HG02840 (cell line): ENCODE data around the gene SMIM36.
"Not testable (repeated sequence)": the region's sequence is repeated elsewhere in the genome, so short reads cannot be mapped to it uniquely, and the experiment has no call there.

Source experiments
- ATAC-seq: cut with Tn5 transposase; IDR thresholded peaks from one replicate; pipeline ENCODE4 v1.9.1; 2021; ENCODE audit warnings: mild to moderate bottlenecking, moderate library complexity, moderate number of reproducible peaks; ENCODE audit not compliant: unreplicated experiment, low FRiP score

The SMIM36 gene

DNA sequence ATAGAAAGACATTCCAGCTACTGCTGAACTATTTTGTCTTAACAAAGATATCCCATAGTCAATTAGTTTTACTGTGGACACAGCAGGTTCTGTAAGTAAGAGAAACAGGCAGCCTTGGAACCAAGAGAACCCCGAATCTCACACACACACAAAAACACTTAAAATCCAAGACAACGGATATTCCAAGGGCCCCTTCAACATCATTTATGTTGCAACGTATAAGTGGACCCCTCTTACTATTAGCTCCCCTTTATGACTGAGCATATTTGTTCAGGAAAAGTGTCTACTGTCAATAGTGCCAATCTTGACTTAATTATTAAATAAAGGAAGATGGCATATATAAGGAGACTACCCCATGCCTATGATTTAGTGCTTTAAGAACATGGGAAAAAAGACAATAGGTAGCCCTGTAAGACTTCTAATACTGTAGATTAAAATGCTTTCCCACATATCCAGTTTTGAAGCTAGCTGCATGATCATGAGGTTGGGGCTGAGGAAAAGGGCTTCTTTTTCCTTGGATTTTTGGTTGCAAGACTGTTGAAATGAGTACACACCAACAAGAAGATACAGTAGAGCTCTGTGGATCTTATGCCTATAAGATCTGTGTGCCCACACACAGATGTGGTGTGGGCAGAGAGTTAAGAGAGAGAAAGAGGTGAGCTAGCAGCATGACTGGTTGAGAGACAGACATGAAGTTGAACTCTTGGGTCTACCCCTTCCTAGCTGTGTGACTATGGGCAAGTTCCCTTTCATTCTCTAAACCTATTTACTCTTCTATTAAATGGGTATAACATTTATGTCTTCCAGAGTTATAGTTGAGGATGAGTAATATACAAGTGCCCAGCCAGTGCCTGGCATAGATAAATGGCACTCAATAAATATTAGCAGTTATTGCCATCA, 92.6 kb downstream of the SMIM36 start:
- ATAC-seq: no peak

DNA sequence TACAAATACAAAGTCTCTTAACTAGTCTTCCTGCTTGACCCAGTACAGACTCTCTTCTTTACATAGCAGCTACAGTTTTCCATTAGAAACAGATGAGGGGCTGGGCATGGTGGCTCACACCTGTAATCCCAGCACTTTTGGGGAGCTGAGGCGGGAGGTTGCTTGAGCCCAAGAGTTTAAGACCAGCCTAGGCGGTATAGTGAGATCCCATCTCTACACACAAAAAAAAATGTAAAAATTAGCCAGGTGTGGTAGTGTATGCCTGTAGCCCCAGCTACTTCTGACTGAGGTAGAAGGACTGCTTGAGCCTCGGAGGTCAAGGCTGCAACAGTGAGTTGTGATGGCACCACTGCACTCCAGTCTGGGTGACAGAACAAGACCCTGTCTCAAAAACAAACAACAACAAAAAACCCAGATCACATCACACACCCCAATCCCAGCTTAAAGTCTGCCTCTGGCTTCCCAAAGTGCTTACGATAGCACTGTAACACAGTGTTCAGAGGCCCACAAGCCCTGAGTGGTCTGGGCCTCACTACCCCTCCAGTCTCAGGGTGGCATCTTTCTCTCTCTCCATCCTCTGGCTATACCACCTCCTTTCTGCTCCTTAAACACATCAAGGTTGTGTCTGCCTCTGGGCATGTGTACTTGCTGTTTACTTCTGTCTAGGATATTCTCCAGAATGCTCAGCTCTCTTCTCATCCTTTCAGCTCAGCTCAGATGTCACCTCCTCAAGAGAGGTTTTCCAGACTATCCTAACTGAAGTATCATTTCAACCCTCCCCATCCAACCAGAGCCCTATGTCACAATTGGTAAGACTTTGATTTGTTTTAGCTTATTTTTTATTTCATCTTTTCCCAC, 93.6 kb downstream of the SMIM36 start:
- ATAC-seq: no peak

DNA sequence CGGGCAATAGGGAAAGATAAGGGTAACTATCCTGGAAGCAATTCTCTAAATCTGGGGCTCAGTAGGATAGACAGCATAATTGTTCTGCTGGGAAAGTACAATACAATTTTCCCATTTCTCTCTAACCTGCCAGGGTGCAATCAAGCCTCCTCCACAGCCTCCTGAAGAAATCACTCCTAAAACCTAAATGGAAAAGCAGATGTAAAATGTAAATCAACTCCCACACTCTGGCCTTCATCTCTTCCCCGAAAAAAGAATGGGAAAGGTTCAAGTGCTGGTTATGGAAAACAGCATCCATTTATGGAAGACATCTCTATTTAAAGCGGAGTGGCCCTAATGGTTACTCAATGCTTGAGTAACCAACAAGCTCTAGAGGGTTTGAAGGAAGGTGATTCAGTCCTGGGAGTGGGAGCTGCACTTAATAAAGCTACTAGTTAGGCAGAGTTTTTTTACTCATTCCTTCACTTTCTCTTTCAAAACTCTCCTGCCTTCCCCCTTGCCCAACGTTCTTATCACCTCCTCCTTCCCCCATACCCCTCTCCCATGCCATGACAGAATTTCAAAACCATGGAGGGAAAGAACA, 94.7 kb downstream of the SMIM36 start:
- no peak for ATAC-seq

DNA sequence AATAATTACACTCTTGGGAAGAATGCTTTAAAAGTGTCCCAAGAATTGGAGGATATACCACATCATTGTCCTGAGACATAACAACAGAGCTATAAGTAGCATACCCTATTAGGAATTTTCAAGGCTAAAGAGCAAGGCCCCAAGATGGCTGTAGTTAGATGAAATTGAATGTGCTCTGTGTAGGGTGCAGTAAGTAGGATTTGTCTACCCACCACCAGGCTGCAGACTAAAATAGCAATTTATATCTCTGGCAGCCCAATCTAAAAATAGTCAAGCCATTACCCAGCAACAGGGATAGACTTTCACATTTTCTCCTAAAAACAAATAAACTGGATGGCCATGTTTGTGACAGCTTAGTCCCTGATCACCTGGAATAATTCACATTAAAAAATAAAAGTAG, 95.3 kb downstream of the SMIM36 start:
- ATAC-seq: no peak

GRCh38 chr17:55414983-55415382, 96.3 kb downstream of the SMIM36 start:
- no peak for ATAC-seq

DNA sequence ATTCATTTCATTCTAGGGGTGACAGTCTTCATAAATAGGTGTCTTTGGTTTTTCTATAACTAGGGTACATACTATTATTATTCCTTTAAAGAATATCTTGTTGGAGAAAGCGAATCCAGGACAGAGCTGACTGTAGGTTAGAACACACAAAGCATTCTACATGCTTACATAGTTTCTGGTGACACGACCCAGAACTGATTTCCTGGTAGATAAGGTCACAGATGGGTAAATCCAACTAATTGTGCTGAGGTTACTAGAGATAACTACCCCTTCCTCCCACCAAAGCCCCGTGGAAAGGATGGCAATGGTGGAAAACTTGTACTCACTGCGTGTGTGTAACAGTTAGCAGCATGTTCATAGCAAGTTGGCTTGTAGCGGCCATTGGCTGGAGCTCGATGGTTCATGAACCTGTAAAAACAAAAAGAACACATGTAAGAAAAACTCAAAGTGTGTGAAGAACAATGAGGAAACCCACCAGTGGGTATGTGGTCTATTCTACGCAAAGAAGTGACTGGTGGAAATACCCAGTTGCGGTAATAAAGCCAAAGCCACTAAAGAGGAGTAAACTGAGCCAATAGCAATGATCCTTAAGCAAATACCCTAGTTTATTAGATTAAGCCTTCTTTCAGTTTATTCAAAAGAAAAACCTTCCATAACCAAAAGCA, 97.3 kb downstream of the SMIM36 start:
- no peak for ATAC-seq

GRCh38 chr17:55411463-55411855, 99.8 kb downstream of the SMIM36 start:
- ATAC-seq: no peak

- ATAC-seq: no peak
Measured at GRCh38 chr17:55410722-55411462, 100.4 kb downstream of the SMIM36 start.

DNA sequence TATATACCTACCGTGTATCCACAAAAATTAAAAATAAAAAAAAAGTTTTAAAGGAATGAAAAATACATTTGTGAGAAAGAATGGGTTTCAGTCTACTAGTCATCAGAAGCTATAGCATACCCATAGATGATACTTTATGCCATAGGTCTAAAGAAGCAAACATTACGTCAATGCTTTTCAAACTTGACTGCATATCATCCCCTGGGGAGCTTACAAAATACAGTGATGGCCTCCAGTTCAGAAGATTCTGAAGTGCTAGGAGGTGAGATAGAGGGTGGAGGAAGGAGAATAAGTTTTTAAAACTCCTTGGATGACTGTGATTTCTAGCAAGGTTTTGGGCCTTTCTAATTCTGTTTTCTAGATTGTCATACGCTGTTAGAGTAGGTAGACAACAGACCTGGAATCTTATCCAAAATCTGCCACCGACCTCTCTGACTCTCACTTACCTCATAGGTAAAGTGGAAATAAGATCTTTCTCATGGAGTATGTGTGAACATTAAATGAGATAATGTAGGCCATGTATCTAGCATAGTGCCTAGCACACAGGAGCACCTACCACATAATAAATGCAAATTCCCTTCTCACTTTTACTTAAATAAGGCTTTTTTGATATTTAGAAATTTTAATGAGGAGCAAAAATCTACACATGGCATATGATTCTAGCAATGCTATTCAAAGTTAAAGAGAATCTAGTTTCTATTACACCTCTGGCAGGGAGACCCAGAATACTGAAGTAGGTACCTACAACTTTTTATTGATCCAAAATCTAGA, 102.0 kb downstream of the SMIM36 start:
- ATAC-seq: no peak

DNA sequence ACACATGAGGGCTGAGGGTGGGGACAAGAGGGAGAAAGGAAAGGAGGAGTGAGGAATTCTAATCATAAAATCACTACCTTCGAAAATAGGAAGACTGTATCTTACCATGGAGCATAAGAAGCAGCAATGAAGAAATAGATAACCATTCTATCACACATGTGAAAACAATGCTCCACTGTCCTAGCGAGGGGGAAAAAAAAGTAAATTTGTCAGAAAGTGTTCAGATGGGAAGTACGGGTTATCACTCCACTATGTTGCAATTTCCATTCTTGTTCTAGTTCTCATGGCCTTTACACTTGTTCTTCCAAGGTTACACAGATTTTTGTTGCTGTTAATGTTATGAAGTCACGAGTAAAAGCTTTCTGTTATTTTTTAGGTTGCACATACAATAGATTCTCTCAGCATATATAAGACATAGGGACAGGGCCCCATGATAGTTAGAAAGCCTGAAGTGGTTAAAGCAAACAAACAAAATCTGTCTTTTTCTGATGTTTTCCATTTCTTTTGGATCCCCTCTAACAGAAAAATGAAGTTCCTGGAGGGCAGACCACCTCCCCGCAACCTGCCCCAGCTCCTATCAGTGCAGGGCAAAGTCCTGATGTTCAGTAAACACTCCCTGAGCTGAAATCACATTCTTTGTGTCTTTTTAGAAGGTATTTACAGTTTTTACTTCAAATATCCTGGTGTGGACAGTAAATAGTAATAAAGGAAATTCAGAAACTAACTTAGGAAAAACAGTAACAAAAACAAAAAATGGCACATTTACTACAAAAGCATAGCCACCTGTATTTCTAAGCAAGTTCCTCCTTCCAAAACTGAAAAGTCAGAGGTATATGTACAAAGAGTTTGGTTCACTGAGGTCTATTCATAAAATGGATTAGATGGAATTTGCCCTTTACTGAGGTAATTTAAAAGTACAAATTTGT, 103.3 kb downstream of the SMIM36 start:
- ATAC-seq: no peak

DNA sequence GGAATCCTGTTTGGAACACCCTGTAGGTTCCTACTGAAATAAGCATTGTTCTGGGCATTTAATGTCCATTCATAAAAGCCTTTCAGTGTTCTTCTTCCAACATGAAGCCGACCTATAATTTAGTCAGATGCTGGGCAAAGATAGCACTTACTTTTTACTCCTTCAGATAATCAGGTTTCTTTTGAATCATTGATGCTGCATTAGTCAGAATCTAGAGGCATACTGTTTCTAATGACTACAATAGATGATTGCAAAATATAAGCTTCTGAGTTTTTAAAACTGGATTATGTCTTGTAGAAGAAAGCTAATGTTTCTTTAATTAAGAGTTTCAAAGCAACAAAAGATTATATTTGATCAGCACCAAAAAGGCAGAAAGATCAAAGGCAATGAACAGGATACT, 105.7 kb downstream of the SMIM36 start:
- ATAC-seq: no peak

DNA sequence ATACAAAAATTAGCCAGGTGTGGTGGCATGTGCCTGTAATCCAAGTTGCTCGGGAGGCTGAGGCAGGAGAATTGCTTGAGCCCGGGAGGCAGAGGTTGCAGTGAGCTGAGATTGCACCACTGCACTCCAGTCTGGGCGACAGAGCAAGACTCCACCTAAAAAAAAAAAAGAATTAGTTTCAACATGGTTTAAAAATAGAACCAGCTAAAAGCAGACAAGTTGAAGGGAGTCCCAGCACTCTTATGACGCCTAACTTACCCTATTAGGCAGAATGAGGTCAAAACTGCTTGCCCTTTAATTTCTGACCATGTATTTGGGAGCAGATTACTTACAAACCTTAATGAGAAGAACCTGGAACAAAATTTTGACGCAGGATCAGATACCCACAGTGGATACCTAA, 107.1 kb downstream of the SMIM36 start:
- not testable (repeated sequence) for ATAC-seq

- no peak for ATAC-seq
Measured at GRCh38 chr17:55402374-55402773, 108.9 kb downstream of the SMIM36 start.
